ENCODE measurements around the gene ZNF428.

- TF ChIP-seq CTCF (IDR thresholded peaks at IDR 0.05) (no peak), POLR2AphosphoS5 (IDR thresholded peaks at IDR 0.05) (no peak)
Observed at GRCh38 chr19:43622070-43622469, 2.6 kb upstream of the ZNF428 start.

Data from prostate gland (tissue), 2 donors.